G401.6 (cell line): ENCODE data around the gene TLDC2.
"Not testable (repeated sequence)": the region's sequence is repeated elsewhere in the genome, so short reads cannot be mapped to it uniquely, and the experiment has no call there.

Experiments
- FAIRE-seq: peaks from 2 replicates; lab custom pipeline; 2012; peaks lifted over from hg19 to GRCh38; lab: Jason Lieb, UNC

Gene TLDC2

GRCh38 chr20:36916199-36916598, 40.3 kb downstream of the TLDC2 start:
- FAIRE-seq: no peak

DNA sequence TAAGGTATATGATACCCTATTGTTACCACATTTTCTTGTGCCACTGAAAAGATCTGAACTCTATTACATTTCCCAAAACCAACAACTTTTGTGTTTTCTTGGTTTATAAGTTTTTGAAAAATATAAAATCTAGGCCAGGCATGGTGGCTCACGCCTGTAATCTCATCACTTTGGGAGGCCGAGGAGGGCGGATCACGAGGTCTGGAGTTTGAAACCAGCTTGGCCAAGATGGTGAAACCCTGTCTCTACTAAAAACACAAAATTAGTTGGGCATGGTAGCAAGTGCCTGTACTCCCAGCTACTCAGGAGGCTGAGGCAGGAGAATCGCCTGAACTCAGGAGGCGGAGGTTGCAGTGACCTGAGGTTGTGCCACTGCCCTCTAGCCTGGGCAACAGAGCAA, 41.3 kb downstream of the TLDC2 start:
- FAIRE-seq: no peak

- FAIRE-seq: no peak
These were observed 42.0 kb downstream of the TLDC2 start for GRCh38 chr20:36917943-36918342.

- FAIRE-seq: peak; percentile 97
These were observed 43.9 kb downstream of the TLDC2 start for GRCh38 chr20:36919715-36920333.

DNA sequence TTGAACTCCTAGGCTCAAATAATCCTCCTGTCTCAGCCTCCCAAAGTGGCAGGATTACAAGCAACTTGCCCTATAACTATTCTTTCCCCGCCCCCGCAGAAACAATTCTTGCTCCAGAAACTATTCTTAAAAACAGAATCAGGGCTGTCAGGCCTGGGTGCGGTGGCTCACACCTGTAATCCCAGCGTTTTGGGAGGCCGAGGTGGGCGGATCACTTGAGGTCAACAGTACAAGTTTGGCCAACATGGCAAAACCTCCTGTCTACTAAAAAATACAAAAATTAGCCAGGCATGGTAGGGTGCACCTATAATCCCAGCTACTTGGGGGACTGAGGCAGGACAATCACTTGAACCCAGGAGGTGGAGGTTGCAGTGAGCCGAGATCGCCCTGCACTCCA, 44.4 kb downstream of the TLDC2 start:
- no peak for FAIRE-seq

GRCh38 chr20:36924167-36925045, 48.5 kb downstream of the TLDC2 start:
- no peak for FAIRE-seq

GRCh38 chr20:36925234-36925633, 49.3 kb downstream of the TLDC2 start:
- no peak for FAIRE-seq

DNA sequence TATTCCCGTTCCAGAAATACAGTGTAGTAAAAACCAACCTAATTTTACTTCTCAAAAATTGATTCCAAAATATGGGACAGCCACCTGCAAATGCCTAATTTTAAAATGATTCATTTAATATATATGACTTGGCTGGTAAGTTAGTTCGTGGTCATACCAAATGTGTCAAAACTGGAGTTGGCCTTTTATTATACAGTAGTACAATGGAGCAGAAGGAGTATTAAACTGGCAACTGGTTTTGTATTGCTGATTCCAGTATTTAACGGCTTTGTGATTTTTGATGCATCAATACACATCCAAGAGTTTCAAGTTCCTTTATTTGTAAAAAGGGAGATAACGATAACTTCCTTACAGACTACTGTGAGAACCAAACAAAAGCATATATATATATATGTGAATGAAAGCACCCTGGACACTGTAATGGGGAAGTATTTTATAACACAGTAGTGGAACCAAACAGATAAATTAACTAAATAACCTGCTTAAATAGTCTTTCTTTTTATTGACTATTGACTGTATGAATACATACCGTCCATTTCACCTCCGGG, 50.8 kb downstream of the TLDC2 start:
- FAIRE-seq: no peak

DNA sequence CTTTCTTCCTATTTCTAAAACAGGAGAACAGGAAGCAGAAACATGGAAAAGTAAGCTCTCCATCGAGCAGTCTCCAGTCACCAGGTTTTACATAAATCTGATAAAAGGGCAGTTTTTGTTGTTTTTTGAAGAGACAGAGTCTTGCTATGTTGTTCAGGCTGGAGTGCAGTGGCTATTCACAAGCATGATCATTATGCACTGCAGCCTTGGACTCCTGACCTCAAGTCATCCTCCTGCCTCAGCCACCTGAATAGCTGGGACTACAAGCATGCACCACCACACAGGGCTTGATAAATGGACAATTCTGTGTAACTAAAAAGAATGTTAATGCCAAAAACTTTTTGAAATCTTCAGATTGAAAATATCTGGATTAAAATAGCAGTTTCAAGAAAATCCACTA, 51.8 kb downstream of the TLDC2 start:
- no peak for FAIRE-seq

- no peak for FAIRE-seq
These were observed 53.4 kb downstream of the TLDC2 start for GRCh38 chr20:36929290-36929689.

DNA sequence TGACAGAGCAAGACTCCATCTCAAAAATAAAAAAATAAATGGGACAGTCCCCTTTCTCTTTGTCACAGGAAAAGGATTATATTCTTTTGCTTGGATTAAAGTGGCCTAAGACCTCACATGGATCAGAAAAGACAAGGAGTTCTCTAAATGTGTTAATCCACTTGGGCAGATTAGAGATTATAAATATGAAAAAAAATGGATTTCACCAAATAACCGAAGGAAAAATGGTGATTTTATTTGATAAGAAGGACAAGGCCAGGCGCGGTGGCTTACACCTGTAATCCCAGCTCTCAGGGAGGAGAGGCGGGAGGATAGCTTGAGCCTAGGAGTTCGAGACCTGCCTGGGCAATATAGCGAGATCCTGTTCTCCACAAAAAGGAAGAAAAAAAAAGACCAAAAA, 53.8 kb downstream of the TLDC2 start:
- no peak for FAIRE-seq

GRCh38 chr20:36932067-36932466, 56.1 kb downstream of the TLDC2 start:
- not testable (repeated sequence) for FAIRE-seq

DNA sequence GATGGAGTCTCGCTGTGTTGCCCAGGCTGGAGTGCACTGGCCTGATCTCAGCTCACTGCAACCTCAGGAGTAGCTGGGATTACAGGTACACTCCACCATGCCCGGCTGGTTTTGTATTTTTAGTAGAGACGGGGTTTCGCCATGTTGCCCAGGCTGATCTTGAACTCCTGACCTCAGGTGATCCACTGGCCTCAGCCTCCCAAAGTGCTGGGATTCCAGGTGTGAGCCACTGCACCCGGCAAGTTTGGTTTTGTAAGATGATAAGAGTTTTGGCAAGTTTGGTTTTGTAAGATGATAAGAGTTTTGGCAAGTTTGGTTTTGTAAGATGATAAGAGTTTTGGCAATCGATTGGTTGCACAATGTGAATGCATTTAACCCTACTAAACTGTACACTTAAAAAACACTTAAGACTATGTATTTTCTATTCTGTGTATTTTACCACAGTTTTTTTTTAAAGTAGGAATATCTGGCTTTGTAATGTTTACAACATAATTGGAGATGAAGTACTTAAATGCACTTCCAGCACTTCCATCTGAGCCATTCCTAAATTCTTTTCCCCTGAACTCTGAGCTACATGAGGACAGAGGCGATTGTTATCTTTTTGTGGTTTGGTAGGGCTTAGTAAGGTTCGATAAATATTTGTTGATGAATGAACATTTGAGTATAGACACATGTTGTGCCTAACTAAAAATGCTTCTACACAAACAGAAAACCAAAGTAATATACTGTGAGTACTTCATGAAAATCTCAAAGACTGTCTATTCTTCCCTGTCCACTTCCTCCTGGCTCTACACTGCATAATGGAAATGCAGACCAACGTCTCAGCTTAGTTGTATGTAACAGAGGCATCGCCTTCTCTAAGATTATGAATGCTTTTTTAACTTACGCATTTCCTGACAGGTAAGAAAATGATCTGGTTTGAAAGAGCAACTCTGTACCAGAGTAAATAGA, 56.8 kb downstream of the TLDC2 start:
- no peak for FAIRE-seq

- not testable (repeated sequence) for FAIRE-seq
These were observed 57.6 kb downstream of the TLDC2 start for GRCh38 chr20:36933571-36933970.

DNA sequence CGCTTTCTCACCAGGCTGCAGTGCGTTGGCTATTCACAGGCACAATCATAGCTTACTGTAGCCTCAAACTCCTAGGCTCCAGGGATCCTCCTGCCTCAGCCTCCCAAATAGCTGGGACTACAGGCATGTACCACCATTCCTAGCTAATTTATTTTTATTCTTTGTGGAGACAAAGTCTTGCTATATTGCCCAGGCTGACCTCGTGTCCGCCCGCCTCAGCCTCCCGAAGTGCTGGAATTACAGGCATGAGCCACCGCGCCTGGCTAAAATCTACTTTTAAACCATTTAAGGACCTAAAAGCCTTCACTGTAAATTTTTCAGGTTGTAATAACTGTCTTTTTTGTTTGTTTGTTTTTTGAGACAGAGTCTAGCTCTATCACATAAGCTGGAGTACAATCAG, 60.4 kb downstream of the TLDC2 start:
- FAIRE-seq: no peak

GRCh38 chr20:36936761-36937401, 60.9 kb downstream of the TLDC2 start:
- not testable (repeated sequence) for FAIRE-seq

- FAIRE-seq: no peak
These were observed 61.4 kb downstream of the TLDC2 start for GRCh38 chr20:36937402-36937770.

- no peak for FAIRE-seq
These were observed 65.5 kb downstream of the TLDC2 start for GRCh38 chr20:36941401-36941835.
